CD14-positive monocyte (primary cell): Measurements from ENCODE around the gene PLCL2. TPM values are rescaled to one million over a fixed set of nuclear protein-coding genes. Genes with fewer than 3 reads are reported as not detected.

Experiments
- DNase-seq, 3 donors: peaks; one replicate each; pipeline ENCODE4 v3.0.0-alpha.2; 2011 to 2022
- H2AFZ ChIP-seq: 2 replicates; pipeline ENCODE4 v1.6.0; 2012; ENCODE audit warnings: mild to moderate bottlenecking, low read depth, low read length, inconsistent platforms; ENCODE audit not compliant: insufficient read depth, poor library complexity, severe bottlenecking
- H3K27ac ChIP-seq, 2 donors: 1 replicate in 1 of 2; 2 replicates in 1 of 2; pipeline ENCODE4 v1.5.1; 2012 to 2013; ENCODE audit warnings: low read length in 2 of 2, control low read depth in 1 of 2, inconsistent platforms in 1 of 2, low read depth in 1 of 2, mild to moderate bottlenecking in 1 of 2
- H3K27me3 ChIP-seq, 2 donors: one replicate each; pipeline versions ENCODE4 v1.6.0 to v1.6.1; 2011 to 2013; ENCODE audit warnings: low read length in 2 of 2; ENCODE audit not compliant: control insufficient read depth in 2 of 2, insufficient read depth in 2 of 2
- H3K36me3 ChIP-seq, 2 donors: replicated peaks in 1 of 2; 1 replicate in 1 of 2; 2 replicates in 1 of 2; pipeline versions ENCODE4 v1.5.1 to v1.6.1; 2012 to 2013; ENCODE audit warnings: low read length in 2 of 2, control low read depth in 1 of 2, inconsistent platforms in 1 of 2, mild to moderate bottlenecking in 1 of 2; ENCODE audit not compliant: insufficient read depth in 2 of 2, control insufficient read depth in 1 of 2
- H3K4me1 ChIP-seq, 2 donors: 1 replicate in 1 of 2; 2 replicates in 1 of 2; pipeline versions ENCODE4 v1.5.1 to v1.6.1; 2012 to 2013; ENCODE audit warnings: low read length in 2 of 2, control low read depth in 1 of 2, inconsistent platforms in 1 of 2, mild to moderate bottlenecking in 1 of 2, moderate library complexity in 1 of 2; ENCODE audit not compliant: insufficient read depth in 2 of 2, control insufficient read depth in 1 of 2
- H3K4me2 ChIP-seq: replicated peaks from 2 replicates; pipeline ENCODE3; 2012; ENCODE audit warnings: low read length, moderate library complexity, mild to moderate bottlenecking; ENCODE audit not compliant: poor library complexity, severe bottlenecking; ENCODE audit errors: extremely low read depth
- H3K4me3 ChIP-seq, 3 experiments: fragments of 200-600 bp in 1 of 3; sonication (generic) in 1 of 3; replicated peaks in 1 of 3; 1 replicate in 2 of 3; 2 replicates in 1 of 3; pipeline ENCODE4 v1.5.1; 2011 to 2013; ENCODE audit warnings: low read length in 3 of 3, mild to moderate bottlenecking in 3 of 3, control low read depth in 2 of 3, low read depth in 2 of 3, inconsistent platforms in 1 of 3, moderate library complexity in 1 of 3
- H3K79me2 ChIP-seq: 2 replicates; pipeline ENCODE4 v1.6.0; 2012; ENCODE audit warnings: mild to moderate bottlenecking, control low read depth, inconsistent platforms, low read length, moderate library complexity; ENCODE audit not compliant: insufficient read depth
- H3K9ac ChIP-seq: 2 replicates; pipeline ENCODE4 v1.6.0; 2017; ENCODE audit warnings: low read length, mild to moderate bottlenecking; ENCODE audit not compliant: insufficient read depth, poor library complexity, severe bottlenecking
- H3K9me3 ChIP-seq, 2 donors: replicated peaks in 1 of 2; 1 replicate in 1 of 2; 2 replicates in 1 of 2; pipeline versions ENCODE4 v1.5.1 to v1.6.1; 2012 to 2013; ENCODE audit warnings: low read length in 2 of 2, control low read depth in 1 of 2; ENCODE audit not compliant: control insufficient read depth in 1 of 2, insufficient read depth in 1 of 2
- H4K20me1 ChIP-seq: 2 replicates; pipeline ENCODE4 v1.6.0; 2012; ENCODE audit warnings: mild to moderate bottlenecking, low read length, control low read depth, moderate library complexity; ENCODE audit not compliant: insufficient read depth
- H3K27ac Mint-ChIP-seq, 7 donors: one replicate each; pipeline ENCODE4 v1.8.0; 2020; ENCODE audit warnings: mild to moderate bottlenecking in 7 of 7, mixed read lengths in 7 of 7, moderate library complexity in 6 of 7, inconsistent platforms in 2 of 7
- H3K27me3 Mint-ChIP-seq, 3 donors: one replicate each; pipeline ENCODE4 v1.8.0; 2021 to 2022; ENCODE audit warnings: low read depth in 3 of 3, mild to moderate bottlenecking in 3 of 3, mixed read lengths in 3 of 3, moderate library complexity in 3 of 3, inconsistent platforms in 1 of 3
- H3K36me3 Mint-ChIP-seq, 2 donors: one replicate each; pipeline ENCODE4 v1.8.0; 2020; ENCODE audit warnings: mixed read lengths in 2 of 2, inconsistent platforms in 1 of 2, mild to moderate bottlenecking in 1 of 2
- H3K4me1 Mint-ChIP-seq: one replicate; pipeline ENCODE4 v1.8.0; 2020; ENCODE audit warnings: mild to moderate bottlenecking, mixed read lengths
- H3K4me3 Mint-ChIP-seq, 2 donors: one replicate each; pipeline ENCODE4 v1.8.0; 2020; ENCODE audit warnings: mild to moderate bottlenecking in 2 of 2, mixed read lengths in 2 of 2, moderate library complexity in 1 of 2
- H3K9me3 Mint-ChIP-seq, 7 donors: one replicate each; pipeline ENCODE4 v1.8.0; 2020 to 2022; ENCODE audit warnings: mixed read lengths in 7 of 7, mild to moderate bottlenecking in 6 of 7, moderate library complexity in 6 of 7, inconsistent platforms in 2 of 7
- WGBS: methylation state at CpG from one replicate; pipeline ENCODE4 v1.1.5; 2013; ENCODE audit warnings: missing lambda C conversion rate; ENCODE audit not compliant: insufficient coverage; 5-methylcytosine and 5-hydroxymethylcytosine counted together
- intact Hi-C, 2 donors: fragments of 100-400 bp; cut with micrococcal nuclease; formaldehyde crosslinking; loops; one replicate each; pipeline versions ENCODE4 v1.15.0 to v1.15.1; 2023
- polyA plus RNA-seq, 3 donors: library from polyadenylated mRNA; depleted of rRNA in 1 of 3; unstranded in 2 of 3; stranded (reverse) in 1 of 3; fragments of 300-500 nt in 2 of 3; fragments of >200 nt in 1 of 3; fragmentation: Illumina TruSeq in 2 of 3; gene quantifications; 1 replicate in 2 of 3; 2 replicates in 1 of 3; pipeline ENCODE4 v1.2.3, GENCODE V29; 2012 to 2021
- TF ChIP-seq, protein P1 (sequence below): fragments of 200-600 bp; IDR thresholded peaks from one replicate; pipeline ENCODE4 v1.8.0; 2022; ENCODE audit warnings: antibody characterized with exemption, mild to moderate bottlenecking

PLCL2 gene
- polyA plus RNA-seq, 3 donors = 18.8 to 32.5 (median 26.8) TPM

DNA sequence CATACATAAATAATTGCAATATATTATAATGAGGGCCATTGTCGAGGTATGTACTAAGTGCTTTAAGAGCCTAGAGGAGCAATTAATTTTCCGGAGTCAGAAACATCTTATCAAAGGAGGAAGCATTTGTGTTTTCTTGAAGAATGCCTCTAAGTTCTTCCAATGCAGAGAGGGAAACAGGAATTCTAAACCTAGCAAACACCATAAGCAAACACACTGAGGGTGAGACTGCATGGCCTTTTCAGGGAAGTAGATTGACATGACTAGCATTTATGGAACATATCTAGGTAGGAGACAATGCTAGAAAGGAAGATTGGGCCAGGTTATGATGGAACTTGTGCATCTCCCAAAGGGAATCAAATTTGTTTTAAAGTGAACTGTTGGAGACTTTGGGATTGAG is 7.2 kb upstream of the PLCL2 start:
- Histone ChIP-seq H3K4me2 (no peak overlapping the region), H4K20me1 (no peaks in the 10 kb centered on the region), H2AFZ (no peak overlapping the region), H3K36me3 (no peaks in the 10 kb centered on the region), H3K79me2 (no peaks in the 10 kb centered on the region), H3K9me3 (no peaks in the 10 kb centered on the region), H3K4me1 (peaks cover 28 to 29% of the 10 kb centered on the region in 2 donors), H3K9ac (no peak overlapping the region), H3K27ac (no peak overlapping the region), H3K27me3 (no peaks in the 10 kb centered on the region), H3K4me3 (no peak overlapping the region)
- Mint-ChIP-seq H3K4me3 (no peak overlapping the region), H3K27me3 (no peaks in the 10 kb centered on the region), H3K36me3 (peaks cover 0 to 9% of the 10 kb centered on the region in 2 donors), H3K27ac (no peak overlapping the region), H3K9me3 (no peaks in the 10 kb centered on the region), H3K4me1 (peaks cover 55% of the 10 kb centered on the region)
- WGBS = no CpG with 5 or more reads among the region's 2 CpGs
- intact Hi-C loops = no loop called here
- TF ChIP-seq, protein P1, sequence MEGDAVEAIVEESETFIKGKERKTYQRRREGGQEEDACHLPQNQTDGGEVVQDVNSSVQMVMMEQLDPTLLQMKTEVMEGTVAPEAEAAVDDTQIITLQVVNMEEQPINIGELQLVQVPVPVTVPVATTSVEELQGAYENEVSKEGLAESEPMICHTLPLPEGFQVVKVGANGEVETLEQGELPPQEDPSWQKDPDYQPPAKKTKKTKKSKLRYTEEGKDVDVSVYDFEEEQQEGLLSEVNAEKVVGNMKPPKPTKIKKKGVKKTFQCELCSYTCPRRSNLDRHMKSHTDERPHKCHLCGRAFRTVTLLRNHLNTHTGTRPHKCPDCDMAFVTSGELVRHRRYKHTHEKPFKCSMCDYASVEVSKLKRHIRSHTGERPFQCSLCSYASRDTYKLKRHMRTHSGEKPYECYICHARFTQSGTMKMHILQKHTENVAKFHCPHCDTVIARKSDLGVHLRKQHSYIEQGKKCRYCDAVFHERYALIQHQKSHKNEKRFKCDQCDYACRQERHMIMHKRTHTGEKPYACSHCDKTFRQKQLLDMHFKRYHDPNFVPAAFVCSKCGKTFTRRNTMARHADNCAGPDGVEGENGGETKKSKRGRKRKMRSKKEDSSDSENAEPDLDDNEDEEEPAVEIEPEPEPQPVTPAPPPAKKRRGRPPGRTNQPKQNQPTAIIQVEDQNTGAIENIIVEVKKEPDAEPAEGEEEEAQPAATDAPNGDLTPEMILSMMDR = no peak
- DNase-seq = no peak

GRCh38 chr3:16877911-16878310 is 6.8 kb upstream of the PLCL2 start:
- H3K4me1 Mint-ChIP-seq = peaks cover 55% of the 10 kb centered on the region
- H4K20me1 ChIP-seq = no peaks in the 10 kb centered on the region
- no peaks in the 10 kb centered on the region for H3K27me3 Mint-ChIP-seq

More at GRCh38 chr3:16877911-16878310, 6.8 kb upstream of the PLCL2 start:
- Mint-ChIP-seq H3K27ac (no peak overlapping the region), H3K9me3 (no peaks in the 10 kb centered on the region), H3K4me3 (no peak overlapping the region), H3K36me3 (peaks cover 0 to 9% of the 10 kb centered on the region in 2 donors)
- H3K4me3 ChIP-seq = no peak overlapping the region
- H3K9ac ChIP-seq = no peak overlapping the region
- WGBS = 100% methylated on average over 1 of the region's 1 CpG
- no peaks in the 10 kb centered on the region for H3K79me2 ChIP-seq
- no peaks in the 10 kb centered on the region for H3K9me3 ChIP-seq
- TF ChIP-seq, protein P1 = no peak
- no peak for DNase-seq
- no peak overlapping the region for H3K4me2 ChIP-seq
- no peaks in the 10 kb centered on the region for H3K27me3 ChIP-seq
- intact Hi-C loops = no loop called here
- H2AFZ ChIP-seq = no peak overlapping the region
- H3K4me1 ChIP-seq = peaks cover 28 to 29% of the 10 kb centered on the region in 2 donors
- no peaks in the 10 kb centered on the region for H3K36me3 ChIP-seq
- H3K27ac ChIP-seq = no peak overlapping the region
